ENCODE results near the gene PAM.

- TF ChIP-seq EP300 (IDR thresholded peaks at IDR 0.05) (no peak), POLR2A (IDR thresholded peaks at IDR 0.05) (no peak)
These were observed 264.7 kb downstream of the PAM start for GRCh38 chr5:103019804-103020203.
